ENCODE measurements around the gene TMEM44.

DNA sequence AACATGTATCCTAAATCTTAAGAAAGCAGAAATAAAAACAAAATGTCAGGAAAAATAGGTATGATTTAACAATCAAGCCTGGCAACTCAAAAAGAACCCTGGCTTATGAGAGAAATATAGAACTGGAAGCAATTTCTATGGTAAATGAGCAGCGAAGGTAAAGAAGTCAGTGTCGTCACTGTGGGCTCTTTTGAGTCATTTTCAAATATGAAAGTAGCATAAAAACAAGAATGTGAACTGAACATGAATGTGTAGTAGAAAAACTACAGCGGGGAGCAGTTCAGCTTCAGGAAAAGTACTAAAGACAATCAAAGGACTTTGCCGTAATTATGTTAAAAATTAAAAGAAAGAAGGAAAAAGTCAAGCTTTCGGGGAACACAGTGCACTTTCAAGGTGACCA is 21.2 kb upstream of the TMEM44 start:
- TF ChIP-seq SUZ12 (IDR thresholded peaks at IDR 0.05; ENCODE audit: extremely low read depth, insufficient read depth, insufficient read length), result no peak
- TF ChIP-seq ZNF274 (IDR thresholded peaks at IDR 0.05; ENCODE audit: low read depth, low read length), result no peak
- no peak for TF ChIP-seq YY1 (IDR thresholded peaks at IDR 0.05; ENCODE audit: insufficient read depth, insufficient read length)
